Dermis microvascular lymphatic vessel endothelial cell (primary cell): ENCODE results near the gene LMNTD2. TPM values are rescaled to one million over a fixed set of nuclear protein-coding genes. Genes with fewer than 3 reads are reported as not detected.

Experiments
- DNase-seq, 2 donors: peaks; one replicate each; pipeline versions ENCODE4 v3.0.0 to v3.0.0-alpha.2; 2010; ENCODE audit warnings: low read depth in 2 of 2
- total RNA-seq: library from RNA; depleted of rRNA; stranded (reverse); fragments of >200 nt; gene quantifications from 2 replicates; pipeline ENCODE4 v1.2.1, GENCODE V29; 2014

LMNTD2 gene
- total RNA-seq, 1 donor from 2014 or later = 0.90 TPM

- peak in 1 of 2 donors; percentile 53 for DNase-seq
Observed at GRCh38 chr11:554428-555226, 5.9 kb downstream of the LMNTD2 start.

- no peak for DNase-seq
Observed at GRCh38 chr11:553988-554340, 6.6 kb downstream of the LMNTD2 start.

- DNase-seq = no peak
Observed at GRCh38 chr11:553083-553987, 7.2 kb downstream of the LMNTD2 start.

GRCh38 chr11:551596-551995 is 8.9 kb downstream of the LMNTD2 start:
- no peak for DNase-seq

GRCh38 chr11:551131-551530 is 9.4 kb downstream of the LMNTD2 start:
- DNase-seq = no peak

- no peak for DNase-seq
Observed at GRCh38 chr11:550746-551085, 9.8 kb downstream of the LMNTD2 start.

- DNase-seq = no peak
Observed at GRCh38 chr11:550021-550745, 10.4 kb downstream of the LMNTD2 start.

GRCh38 chr11:548700-549603 is 11.6 kb downstream of the LMNTD2 start:
- DNase-seq = no peak

- DNase-seq = no peak
Observed at GRCh38 chr11:545171-545570, 15.4 kb downstream of the LMNTD2 start.

GRCh38 chr11:544817-545166 is 15.7 kb downstream of the LMNTD2 start:
- DNase-seq = no peak

GRCh38 chr11:541433-541885 is 19.1 kb downstream of the LMNTD2 start:
- no peak for DNase-seq

- no peak for DNase-seq
Observed at GRCh38 chr11:540583-541432, 19.7 kb downstream of the LMNTD2 start.

GRCh38 chr11:539971-540481 is 20.5 kb downstream of the LMNTD2 start:
- no peak for DNase-seq

GRCh38 chr11:538431-539051 is 22.0 kb downstream of the LMNTD2 start:
- no peak for DNase-seq

- no peak for DNase-seq
Observed at GRCh38 chr11:537622-538430, 22.7 kb downstream of the LMNTD2 start.

GRCh38 chr11:536841-537621 is 23.5 kb downstream of the LMNTD2 start, which contains the start of gene LRRC56:
LRRC56 (plus strand) TSS chr11:537527; CDS start chr11:540685, 3,158 bp downstream.
- peak; percentile 35 to 66 for DNase-seq
